GM19397 (cell line): ENCODE results near the gene MICAL3.
"Not testable (repeated sequence)": the region's sequence is repeated elsewhere in the genome, so short reads cannot be mapped to it uniquely, and the experiment has no call there.

Source experiments
- ATAC-seq: cut with Tn5 transposase; IDR thresholded peaks from one replicate; pipeline ENCODE4 v1.9.1; 2021; ENCODE audit warnings: mild to moderate bottlenecking, moderate library complexity; ENCODE audit not compliant: unreplicated experiment

The MICAL3 gene

DNA sequence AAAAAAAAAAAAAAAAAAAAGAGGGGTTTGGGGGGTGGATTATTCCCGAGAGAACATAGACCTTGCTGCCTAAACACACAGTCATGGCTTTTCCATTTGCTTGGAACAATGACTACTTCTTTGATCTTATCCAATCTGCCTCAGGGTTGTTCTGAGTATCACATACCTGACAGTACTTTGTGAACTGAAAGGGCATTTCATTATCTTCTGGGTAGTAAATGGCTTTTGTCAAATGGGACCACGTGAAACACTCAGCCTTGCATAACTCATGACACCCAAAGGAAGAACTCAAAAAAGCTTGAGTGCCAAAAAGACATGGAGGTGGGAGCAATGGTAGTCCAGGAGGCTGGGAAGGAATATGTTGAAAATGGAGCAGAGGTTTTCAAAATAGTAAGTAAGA, 126.9 kb downstream of the MICAL3 start:
- no peak for ATAC-seq

DNA sequence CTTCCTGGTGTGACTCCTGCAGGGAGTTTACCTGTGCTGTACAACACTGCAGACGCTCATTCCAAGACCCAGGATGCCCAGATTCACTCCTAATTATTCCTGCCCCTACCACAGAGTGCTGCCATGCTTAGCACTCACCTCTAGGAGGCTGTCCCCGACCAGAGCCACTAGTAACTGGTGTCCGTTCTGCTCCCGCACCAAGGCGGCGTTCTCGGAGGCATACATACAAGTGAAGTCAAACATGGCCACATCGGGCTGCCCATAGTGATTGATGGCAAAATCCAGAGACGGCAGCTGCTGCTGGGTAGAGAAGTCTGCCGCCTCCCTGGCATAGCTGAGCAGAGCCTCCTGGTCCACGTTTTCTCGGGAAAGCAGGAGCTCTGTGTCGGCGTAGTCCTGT, 127.8 kb downstream of the MICAL3 start:
- no peak for ATAC-seq

DNA sequence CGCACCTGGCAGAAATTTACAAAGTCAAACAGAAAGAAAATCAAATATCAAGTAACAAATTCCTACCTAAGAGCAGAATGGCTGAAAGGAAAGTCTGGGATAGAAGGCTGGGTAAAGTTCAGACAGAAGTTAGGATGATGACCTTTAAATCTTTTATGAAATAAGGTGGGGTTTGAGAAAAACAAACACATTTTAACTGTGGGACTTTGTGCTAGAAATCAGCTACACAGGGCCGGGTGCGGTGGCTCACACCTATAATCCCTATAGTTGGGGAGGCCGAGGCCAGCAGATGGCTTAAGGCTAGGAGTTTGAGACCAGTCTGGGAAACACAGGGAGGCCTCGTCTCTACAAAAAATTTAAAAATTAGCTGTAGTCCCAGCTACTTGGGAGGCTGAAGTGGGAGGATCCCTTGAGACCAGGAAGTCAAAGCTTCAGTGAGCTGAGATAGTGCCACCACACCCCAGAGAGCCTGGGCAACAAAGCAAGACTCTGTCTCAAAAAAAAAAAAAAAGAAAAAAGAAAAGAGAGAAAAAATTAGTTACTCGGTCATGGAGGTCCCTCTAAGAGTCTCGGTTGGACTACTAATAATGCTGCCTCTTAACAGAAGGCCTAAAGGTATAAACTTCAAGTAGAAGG, 130.3 kb downstream of the MICAL3 start:
- no peak for ATAC-seq

DNA sequence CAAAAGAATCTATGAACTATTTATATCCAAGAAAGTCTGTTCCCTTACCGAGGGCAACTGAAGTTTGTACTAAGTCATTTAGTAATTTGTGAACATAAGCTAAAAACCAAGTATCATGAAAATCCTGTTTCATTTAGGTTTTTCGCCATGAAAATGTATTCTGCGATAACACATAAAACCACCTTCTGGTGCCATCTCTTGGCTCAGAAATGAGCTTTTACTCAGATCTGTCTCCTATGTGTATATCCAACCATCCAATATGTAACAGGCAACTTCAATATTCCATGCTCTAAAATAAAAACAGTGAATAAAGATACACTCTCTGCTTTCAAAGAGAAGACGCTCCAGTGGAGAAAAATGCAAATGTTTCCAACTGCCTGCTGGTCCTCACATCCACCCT, 132.0 kb downstream of the MICAL3 start:
- ATAC-seq, result no peak

DNA sequence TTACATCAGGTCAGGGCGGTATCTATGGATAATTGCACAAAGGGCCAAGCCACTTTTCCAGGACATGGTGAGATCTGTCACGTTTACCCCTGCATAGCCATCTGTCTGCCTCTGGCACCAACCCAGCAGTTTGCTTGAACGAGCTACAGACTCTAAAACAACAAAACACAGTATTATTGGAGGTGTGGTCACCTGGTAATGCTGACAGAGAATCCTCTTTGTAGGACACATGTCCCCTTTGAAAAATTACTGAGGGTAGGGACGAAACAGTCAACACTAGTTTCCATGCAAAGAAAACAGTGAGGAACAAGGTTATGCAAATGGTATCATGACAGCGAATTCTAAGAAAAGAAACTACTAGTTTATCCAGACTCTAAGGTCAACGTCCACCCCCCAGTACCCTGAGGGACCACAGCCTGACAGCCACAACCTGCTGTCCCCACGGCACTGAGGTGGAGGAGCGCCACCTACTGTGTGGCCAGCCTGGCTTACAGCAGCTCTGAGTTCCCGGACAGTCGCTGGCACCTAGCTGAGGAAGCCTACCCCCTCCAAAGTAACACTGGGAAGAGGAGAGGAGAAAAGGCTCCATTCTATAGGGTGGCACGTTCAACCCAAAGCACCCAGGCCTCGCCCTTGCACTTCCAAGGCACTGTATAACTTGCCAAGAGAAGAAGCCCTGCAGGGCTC, 132.7 kb downstream of the MICAL3 start:
- no peak for ATAC-seq

DNA sequence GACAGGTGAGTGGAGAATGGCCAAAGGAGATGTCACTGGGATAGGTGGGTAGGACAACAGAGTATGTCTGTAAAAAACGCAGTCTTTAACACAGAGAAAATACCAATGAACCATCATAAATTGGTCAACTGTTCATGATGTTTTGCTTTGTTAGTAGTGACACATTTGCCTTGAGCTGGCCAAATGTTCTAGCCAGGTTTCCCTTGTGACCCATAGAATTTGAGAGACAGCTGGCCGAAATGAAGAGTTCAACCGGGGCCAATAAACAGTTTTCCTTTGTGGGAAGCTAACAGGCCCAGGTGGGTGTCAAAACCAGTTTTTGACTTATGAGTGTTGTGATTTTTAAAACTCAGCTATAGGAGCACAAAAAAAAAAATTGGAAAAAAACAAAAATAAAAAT, 133.5 kb downstream of the MICAL3 start:
- no peak for ATAC-seq

DNA sequence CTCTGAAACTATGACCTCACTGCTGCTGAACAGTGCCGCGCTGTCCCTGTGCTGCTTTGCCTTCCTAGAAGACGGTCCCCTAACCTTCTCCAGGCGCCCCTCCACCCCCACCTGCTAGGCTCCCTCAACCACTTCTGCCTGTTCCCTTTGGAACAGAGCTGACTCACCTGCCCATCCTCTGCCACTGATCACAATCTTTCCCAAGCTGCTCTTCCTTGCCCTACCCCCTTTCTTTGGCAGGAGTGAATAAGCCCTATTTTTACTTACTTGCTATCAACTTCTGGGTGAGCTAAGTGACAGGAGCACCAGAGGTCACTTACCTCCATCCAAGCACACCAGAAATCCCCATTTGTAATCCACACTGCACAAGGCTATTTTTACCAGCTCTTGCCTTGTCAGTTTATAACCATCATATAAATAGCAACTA, 134.1 kb downstream of the MICAL3 start:
- no peak for ATAC-seq

DNA sequence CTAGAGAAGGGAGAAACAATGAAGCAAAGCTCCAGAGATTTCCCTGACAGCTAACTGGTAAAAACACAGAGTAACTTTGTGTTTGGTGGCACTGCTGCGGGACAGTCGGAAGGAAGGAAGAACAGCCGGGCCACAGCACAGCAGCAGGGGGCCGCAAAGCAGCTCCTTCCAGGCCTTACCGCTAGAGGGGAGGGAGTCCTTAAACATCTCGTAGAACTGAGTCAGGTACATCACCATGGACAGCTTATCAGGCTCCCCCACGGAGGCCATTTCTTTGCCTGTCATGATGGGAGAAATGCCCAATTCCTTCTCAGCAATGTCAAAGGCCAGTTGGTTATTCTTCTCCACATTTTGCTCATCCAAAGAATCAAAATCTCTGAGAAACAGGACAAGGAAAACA, 135.5 kb downstream of the MICAL3 start:
- ATAC-seq, result no peak

DNA sequence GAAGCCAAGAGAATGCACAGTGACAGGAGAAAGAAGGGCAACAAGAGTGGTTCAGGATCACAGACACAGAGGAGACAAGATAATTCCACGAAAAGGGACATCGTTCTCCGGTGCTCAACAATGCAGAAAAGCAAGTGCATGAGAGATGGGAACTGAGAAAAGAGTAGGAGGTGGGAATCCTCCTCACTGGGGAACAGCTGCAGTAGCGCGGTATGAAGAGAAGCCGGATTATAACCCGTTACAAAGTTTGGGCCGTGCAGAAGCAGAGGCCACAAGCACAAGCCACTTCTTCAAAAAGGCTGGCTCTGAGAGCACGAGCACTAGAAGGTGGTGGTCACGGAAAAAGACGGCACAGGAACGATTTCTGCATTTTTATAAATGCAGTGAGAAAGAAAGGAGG, 135.9 kb downstream of the MICAL3 start:
- ATAC-seq, result no peak

DNA sequence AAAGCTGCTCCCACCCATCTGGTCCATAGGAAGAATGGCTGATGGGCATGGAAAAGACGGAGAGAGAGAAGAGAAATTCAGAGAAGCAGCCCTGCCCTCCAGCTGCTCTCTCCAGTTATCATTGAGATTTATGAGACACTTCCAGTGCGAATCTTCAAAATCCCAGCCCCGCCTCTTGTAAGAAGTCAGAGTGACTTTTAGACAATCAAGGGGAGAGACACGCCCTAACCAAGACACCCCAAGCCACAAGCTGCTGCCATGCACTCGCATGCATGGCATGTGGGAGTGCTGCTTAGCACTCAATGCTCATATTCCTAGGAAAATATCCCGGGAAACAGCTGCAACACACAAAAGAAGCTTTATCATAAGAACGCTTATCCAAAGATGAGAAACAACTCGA, 139.5 kb downstream of the MICAL3 start:
- no peak for ATAC-seq

DNA sequence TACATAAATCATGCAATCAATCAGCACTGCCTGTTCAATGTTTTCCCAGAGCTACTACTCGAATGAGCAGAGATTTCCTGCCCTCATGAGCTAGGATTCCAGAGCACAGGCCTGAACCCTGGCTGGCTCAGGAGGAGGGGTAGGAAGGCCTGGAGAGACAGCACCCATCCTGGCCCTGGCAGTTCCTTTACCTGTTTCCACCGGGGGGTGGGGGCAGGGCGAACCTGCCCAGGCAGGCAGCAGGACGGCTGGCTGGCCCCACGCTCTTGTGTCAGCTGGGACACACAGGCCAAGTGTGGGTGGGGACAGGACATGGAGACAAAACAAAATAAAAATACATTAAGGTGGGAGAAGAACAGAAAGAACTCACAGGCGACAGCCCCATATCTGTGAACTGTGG, 140.3 kb downstream of the MICAL3 start:
- ATAC-seq, result no peak

DNA sequence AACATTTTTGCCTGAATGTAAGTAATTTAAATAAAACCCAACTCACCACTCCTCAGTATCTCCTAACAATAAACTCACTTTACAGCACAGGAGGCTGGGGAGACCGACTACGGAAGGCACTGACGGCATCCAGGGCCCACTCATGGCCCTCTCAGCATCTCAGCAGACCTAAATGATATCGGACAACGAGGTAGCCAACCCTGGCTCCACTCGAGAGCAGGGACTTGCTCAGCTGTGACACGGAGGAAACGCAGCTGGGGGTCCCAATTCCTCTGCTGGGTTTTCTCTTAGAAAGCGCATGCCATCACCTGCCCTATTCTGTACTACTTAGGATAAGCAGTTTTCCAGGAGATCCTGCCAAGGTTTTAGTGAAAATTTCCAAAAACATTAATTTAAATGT, 141.0 kb downstream of the MICAL3 start:
- no peak for ATAC-seq

DNA sequence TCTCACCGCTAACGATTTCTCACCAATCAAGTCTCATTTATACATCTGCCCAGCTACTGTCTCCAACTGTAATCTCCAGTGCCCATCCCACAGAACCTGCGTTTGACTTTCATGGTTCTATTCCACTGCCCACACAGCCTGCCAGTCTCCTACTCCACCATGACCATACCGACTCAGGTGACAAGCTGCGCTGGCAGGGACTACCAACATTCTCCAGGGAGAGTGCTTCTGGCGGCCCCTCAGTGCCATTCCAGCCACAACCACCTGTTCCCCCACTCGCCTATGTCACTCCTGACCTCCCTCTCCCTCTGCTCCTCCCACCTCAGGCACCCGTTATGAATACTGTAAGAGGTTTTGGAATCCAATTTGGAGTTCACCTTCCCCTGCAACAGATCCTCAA, 141.6 kb downstream of the MICAL3 start:
- no peak for ATAC-seq

DNA sequence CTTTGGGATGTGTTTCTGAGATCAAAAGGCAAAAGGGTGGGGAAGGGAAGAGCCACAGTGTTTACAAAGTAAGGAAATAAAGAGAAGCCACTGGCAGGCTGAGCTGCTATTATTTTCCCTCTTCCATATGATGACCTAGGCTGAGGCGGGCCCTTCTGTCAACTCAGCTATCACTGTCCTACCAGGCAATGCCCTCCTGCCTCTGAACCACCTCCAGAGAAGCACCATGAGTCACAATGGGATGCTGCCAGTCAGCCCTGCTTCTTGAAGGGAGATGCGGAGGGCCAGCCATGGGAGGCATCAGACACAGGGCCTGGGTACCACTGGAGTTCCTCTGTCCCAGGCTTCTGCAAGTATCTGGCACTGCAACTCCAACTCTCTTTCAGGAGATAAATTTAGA, 142.2 kb downstream of the MICAL3 start:
- no peak for ATAC-seq

DNA sequence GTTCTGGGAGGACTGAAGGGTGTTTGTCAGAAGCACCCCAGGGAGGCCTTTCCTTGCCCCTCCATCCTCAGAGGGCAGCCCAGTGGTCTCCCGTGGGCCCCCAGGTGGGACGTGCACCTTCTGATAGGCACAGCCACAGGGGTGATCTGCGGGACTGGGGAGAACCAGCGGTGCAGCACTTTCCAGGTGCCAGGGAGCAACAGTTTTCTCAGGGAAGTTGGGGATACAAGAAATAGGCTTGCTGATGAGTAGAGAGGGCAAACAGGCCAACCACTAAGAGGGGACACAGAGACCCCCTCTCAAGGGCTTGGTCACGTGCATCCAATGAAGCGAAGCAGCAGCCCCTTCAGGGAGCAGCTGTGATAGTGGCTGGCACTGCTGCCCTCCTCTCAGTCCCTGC, 143.0 kb downstream of the MICAL3 start:
- ATAC-seq, result no peak

DNA sequence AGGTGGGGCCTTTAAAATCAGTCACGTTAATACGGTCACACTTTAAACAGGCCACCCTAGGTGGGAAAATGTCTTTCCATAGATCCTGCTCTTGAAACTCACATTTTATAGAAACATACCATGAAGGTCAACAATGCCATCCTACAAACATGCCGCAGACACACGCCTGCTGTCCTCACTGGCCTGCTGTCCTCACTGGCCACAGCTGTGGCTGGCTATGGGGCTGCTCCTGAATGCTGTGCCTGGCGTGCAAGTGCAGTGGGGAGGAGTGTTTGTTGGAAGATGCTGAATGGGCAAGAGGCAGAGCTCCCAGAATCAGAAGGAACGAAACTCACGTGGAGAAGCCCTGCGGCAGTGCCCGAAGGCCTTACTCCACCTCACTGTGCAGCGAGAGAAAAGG, 143.9 kb downstream of the MICAL3 start:
- no peak for ATAC-seq

DNA sequence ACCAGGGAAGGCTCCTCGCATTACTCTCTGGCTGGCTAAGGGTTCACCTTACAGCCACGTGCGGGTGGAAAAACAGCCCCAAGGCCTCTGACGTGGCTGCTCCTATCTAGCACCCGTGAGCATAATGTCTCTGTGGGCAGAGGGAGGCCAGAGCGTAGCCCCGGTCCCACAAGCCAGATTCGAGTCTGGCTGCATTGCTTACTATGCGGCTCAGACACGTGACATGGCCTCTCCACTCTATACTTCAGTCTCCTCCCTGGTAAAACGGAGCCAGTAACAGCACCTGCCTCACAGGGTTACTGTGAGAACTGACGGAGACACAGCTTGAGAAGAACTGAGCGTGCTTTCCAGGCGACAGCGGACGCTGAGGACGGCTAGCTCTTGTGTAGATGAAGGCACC, 144.3 kb downstream of the MICAL3 start:
- ATAC-seq, result no peak

DNA sequence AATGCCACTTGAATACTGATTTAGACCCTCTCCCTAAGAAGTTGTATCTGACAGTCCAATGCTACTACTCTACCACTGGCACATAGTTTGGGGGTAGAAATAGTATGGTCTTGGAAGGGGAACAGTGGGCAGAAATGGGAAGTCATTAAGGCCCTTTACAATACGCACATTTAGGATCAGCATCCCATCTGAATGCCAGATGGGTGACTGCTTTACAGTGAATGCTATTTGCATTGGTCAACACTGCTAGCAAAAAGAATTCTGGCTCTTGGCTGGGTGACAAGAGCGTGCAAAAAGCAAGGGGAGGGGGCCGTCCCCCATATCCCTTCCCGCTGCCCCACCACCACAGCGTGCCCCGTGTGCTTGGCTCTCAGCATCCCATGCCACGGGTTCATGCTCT, 145.4 kb downstream of the MICAL3 start:
- ATAC-seq, result no peak

DNA sequence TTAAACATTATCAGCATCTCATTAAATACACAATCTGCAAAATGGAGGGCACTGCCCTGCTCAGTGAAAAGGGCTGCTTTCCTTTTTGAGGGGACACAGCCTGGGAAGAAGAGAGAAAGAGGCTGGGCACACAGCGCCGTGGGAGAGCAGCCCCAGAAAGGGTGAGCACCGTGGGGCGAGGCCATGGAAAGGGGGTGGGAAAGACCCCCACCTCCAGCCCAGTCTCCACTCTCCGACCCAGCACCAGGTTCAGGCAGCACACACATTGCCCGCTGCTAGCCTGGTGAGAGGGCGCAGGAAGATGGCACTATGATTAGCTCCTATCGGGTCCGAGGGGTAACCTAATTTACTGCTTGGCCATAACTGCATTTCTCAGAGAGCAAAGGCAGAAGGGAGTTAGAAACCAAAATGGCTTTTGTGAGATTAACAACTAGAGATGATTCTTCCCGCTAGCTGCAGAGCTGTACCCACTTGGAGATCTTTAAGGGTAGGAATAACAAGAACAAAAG, 146.1 kb downstream of the MICAL3 start:
- ATAC-seq, result no peak

DNA sequence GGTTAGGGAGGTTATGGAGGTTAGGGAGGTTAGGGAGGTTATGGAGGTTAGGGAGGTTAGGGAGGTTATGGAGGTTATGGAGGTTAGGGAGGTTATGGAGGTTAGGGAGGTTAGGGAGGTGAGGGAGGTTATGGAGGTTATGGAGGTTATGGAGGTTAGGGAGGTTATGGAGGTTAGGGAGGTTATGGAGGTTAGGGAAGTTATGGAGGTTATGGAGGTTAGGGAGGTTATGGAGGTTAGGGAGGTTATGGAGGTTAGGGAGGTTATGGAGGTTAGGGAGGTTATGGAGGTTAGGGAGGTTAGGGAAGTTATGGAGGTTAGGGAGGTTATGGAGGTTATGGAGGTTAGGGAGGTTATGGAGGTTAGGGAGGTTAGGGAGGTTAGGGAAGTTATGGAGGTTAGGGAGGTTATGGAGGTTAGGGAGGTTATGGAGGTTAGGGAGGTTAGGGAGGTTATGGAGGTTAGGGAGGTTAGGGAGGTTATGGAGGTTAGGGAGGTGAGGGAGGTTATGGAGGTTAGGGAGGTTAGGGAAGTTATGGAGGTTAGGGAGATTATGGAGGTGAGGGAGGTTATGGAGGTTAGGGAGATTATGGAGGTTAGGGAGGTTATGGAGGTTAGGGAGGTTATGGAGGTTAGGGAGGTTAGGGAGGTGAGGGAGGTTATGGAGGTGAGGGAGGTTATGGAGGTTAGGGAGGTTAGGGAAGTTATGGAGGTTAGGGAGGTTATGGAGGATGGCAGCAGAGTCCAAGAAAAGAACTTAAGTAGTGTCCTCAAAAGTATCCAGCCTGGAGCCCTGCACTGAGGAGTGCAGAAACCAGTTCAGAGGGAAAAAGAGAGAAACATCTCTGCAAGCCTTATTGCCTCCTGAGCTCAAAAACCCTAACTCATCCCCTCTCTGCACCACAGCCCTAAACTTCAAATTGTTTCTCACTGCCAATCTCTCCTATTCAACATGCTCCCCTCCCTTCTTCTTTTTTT, 147.2 kb downstream of the MICAL3 start:
- ATAC-seq, result not testable (repeated sequence)

DNA sequence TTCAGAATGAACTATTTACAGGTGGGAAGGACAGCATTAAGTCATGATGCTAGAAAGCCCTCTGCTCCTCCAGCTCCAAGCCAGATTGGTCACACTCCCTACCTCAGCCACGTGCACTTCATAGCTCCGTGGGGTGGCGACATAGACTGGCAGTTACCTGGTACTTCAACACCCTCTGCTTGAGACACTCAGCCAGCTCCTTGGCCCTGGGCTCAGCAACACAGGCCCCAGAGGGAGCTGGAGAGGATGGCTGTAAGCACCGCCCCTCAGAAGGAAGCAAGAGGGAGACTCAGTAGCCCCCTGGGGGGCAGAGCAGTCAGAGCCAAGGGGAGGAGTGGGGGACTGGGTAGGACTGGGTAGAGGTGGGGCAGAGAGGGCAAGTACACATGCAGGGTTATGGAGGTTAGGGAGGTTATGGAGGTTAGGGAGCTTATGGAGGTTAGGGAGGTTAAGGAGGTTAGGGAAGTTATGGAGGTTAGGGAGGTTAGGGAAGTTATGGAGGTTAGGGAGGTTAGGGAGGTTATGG, 148.0 kb downstream of the MICAL3 start:
- ATAC-seq, result no peak
